Measurements from ENCODE around the gene ZNF850. TPM values are rescaled to one million over a fixed set of nuclear protein-coding genes. Genes with fewer than 3 reads are reported as not detected.

ZNF850 gene
- total RNA-seq (2021; fragmentation: NEBNext Ultra II Directional; extraction: Animal tissue kit (Norgen Biotek cat#: 25700)), result 18.0 and 21.2 TPM in 2 replicates
- 5.6 and 6.7 TPM in 2 replicates for polyA plus RNA-seq (2011; rRNA removed)
- 7.5 TPM for polyA plus RNA-seq (2011; cell fraction: cytosol; rRNA removed)
- polyA plus RNA-seq (2011; cell fraction: nucleus; rRNA removed), result 3.7 TPM
- 4.4 to 7.1 TPM (median 5.1 TPM) in 4 replicates for polyA plus RNA-seq (2012, experiment 1 of 2)
- polyA plus RNA-seq (2012, experiment 2 of 2), result 0.55 TPM
- polyA plus RNA-seq (2013, experiment 1 of 2), result 10.0 TPM
- 10.3 TPM for polyA plus RNA-seq (2013, experiment 2 of 2)
- 28.2 and 33.6 TPM in 2 replicates for polyA minus RNA-seq (2011; rRNA and poly(A)+ RNA removed)
- polyA minus RNA-seq (2011; cell fraction: cytosol; rRNA and poly(A)+ RNA removed), result 17.9 TPM
- 15.6 TPM for polyA minus RNA-seq (2011; cell fraction: nucleus; rRNA and poly(A)+ RNA removed)
- long read RNA-seq, experiment 1, result 0 reads
- long read RNA-seq, experiment 2, partial matches to known transcripts, result 0 of 2 reads
- long read RNA-seq, experiment 2, other reads (novel, unspliced or antisense), result 2 of 2 reads

DNA sequence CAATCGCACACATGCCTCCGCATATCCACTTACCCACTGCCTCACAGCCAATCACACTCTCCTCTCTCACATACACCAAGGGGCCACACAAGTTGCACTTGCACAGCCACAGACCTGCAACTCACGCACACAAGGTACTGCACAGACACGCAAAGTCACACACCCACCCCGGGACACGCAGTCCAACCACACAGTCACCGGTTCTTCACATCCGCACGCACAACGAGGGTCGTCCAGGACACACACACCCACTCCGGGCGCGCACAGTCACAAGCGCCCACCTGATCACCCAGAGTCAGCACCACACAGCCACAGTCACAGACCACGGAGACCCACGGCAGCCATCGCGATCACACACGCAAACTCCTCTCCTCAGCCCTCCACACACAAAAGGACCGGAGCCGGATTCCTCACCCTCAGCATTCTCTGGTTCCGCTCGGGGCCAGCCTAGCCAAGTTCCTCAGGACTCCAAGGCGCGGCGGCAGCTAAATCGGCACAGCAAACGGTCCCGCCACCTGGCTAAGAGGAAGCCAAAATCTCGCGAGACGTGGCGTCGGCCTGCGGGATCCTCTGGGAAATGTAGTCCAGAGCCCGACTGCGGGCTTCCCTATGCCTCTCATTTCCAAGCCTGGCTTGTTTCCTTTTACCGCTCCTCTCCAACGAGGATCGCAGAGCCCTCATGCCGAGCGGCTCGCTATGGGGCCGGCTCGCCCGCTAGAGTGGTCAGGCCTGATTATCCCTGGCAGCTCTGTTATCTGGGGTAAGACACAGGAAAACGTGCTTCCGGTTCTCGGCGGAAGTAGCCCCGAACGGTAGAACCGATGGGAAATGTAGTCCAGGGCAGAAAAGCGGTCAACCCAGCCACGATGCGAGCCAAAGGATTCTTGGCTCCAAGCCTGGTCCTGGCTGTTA, at the start of gene ZNF850:
Gene ZNF850 (minus strand): TSS at position 497 of the 912 bp plus-strand sequence. CDS start 10,201 bp downstream, outside the sequence.
- no peak within 1 kb of the TSS for H3K14ac ChIP-seq (ENCODE audit: insufficient read length)
- H3K4me1 ChIP-seq (replicated peaks in 1 of 4; ENCODE audit: control insufficient read depth in 3 of 4, insufficient read depth in 4 of 4, low read length in 3 of 4), result no peaks in the 10 kb centered on the region; a peak in 1 of 7 replicates
- peak within 1 kb of the TSS; percentile 92 for H4K5ac ChIP-seq (ENCODE audit: insufficient read length, low read depth, low read length)
- H4K8ac ChIP-seq (ENCODE audit: extremely low read depth, insufficient read depth, low read length), result peak within 1 kb of the TSS; percentile 96
- peaks cover 0 to 3% of the 10 kb centered on the region in 2 experiments for H4K20me1 ChIP-seq (replicated peaks in 1 of 2; ENCODE audit: control insufficient read depth in 1 of 2, insufficient read depth in 2 of 2, low read length in 2 of 2)
- H2AFZ ChIP-seq (ENCODE audit: low read length), result peak within 1 kb of the TSS; percentile 88
- H2BK5ac ChIP-seq (ENCODE audit: low read depth, low read length), result peak within 1 kb of the TSS; percentile 96
- H4K91ac ChIP-seq (replicated peaks; ENCODE audit: insufficient read length, low read length), result peak within 1 kb of the TSS; percentile 98
- POLR2A ChIA-PET (ENCODE audit: partially characterized antibody), result interaction anchor here (0.6 to 4.7 kb wide), 26 partner anchors 10 to 529 kb away, joined by 3 to 38 read pairs (median 5); partner anchors contain the start of genes ZNF260, ZNF345, ZNF461 and ZNF529
- peak within 1 kb of the TSS; percentile 83 to 100 (median 96) for H3K4me3 ChIP-seq (ENCODE audit: extremely low read depth in 1 of 4, insufficient read depth in 2 of 4, low read depth in 3 of 4, low read length in 4 of 4)
- H3K18ac ChIP-seq (ENCODE audit: extremely low read depth, low read length), result peak within 1 kb of the TSS; percentile 64
- H3K23me2 ChIP-seq (ENCODE audit: low read depth, low read length), result peaks cover 6% of the 10 kb centered on the region
- H2AK5ac ChIP-seq (ENCODE audit: low read depth, low read length), result peak within 1 kb of the TSS; percentile 96
- H2BK12ac ChIP-seq (ENCODE audit: low read depth, low read length), result peak within 1 kb of the TSS; percentile 84
- H3K56ac ChIP-seq (replicated peaks; ENCODE audit: insufficient read length, low read depth, low read length), result peak within 1 kb of the TSS; percentile 82
- peak within 1 kb of the TSS; percentile 62 to 100 for H3K4me2 ChIP-seq (ENCODE audit: insufficient read depth in 1 of 2, low read depth in 2 of 2, low read length in 2 of 2)
- CTCF ChIA-PET (ENCODE audit: partially characterized antibody), result no interaction called here
- peak within 1 kb of the TSS; percentile 95 for H2BK120ac ChIP-seq (replicated peaks; ENCODE audit: low read depth, low read length)
- 0 out of 2 replicates have a peak within 1 kb of the TSS, but pooled peaks have one; percentile 65 for H2BK15ac ChIP-seq (ENCODE audit: low read length)
- peaks cover 0 to 24% (median 5%) of the 10 kb centered on the region in 4 experiments; a peak in 3 of 8 replicates for H3K36me3 ChIP-seq (ENCODE audit: control insufficient read depth in 2 of 4, insufficient read depth in 4 of 4, low read length in 3 of 4)
- FAIRE-seq (peak; percentile 91), DNase-seq (ENCODE audit: low read depth in 1 of 2, low spot score in 2 of 2) (peak; percentile 68 to 95)
- H3K9me3 ChIP-seq (ENCODE audit: insufficient read depth in 2 of 2, low read depth in 1 of 2, low read length in 1 of 2), result peaks cover 14 to 16% of the 10 kb centered on the region in 2 experiments
- H3K27me3 ChIP-seq (replicated peaks in 1 of 4; ENCODE audit: control insufficient read depth in 3 of 4, extremely low read depth in 1 of 4, insufficient read depth in 3 of 4, low read length in 3 of 4), result no peaks in the 10 kb centered on the region
- 1% methylated on average over 54 of the region's 57 CpGs; no CpG with 5 or more reads in 1 of the 2 experiments for WGBS, 2 experiments (ENCODE audit: extremely low coverage in 1 of 2, insufficient coverage in 1 of 2, insufficient read length in 1 of 2, insufficient replicate concordance in 2 of 2, low coverage in 1 of 2, low lambda C conversion rate in 2 of 2, missing lambda C conversion rate in 1 of 2)
- no peak within 1 kb of the TSS for H3K23ac ChIP-seq (ENCODE audit: insufficient read length)
- peak within 1 kb of the TSS; percentile 77 to 100 (median 95) for H3K9ac ChIP-seq (replicated peaks in 1 of 4; ENCODE audit: extremely low read depth in 1 of 4, low read depth in 3 of 4, low read length in 3 of 4)
- H3K79me2 ChIP-seq (ENCODE audit: control insufficient read depth in 1 of 2, insufficient read depth in 2 of 2, low read length in 2 of 2), result peaks cover 22 to 46% of the 10 kb centered on the region in 2 experiments
- H3K27ac ChIP-seq (ENCODE audit: low read depth, low read length), result peak within 1 kb of the TSS; percentile 96
- H2BK20ac ChIP-seq (ENCODE audit: low read length), result 0 out of 2 replicates have a peak within 1 kb of the TSS, but pooled peaks have one; percentile 34
- H3K79me1 ChIP-seq (ENCODE audit: low read depth, low read length), result peaks cover 6% of the 10 kb centered on the region; the same call in 1 of the 2 replicates
- H3K4ac ChIP-seq (replicated peaks; ENCODE audit: insufficient read length, low read depth, low read length), result peak within 1 kb of the TSS; percentile 91
- no peak for TF ChIP-seq JUN (IDR thresholded peaks at IDR 0.05; ENCODE audit: low read depth, low read length)
- peak; percentile 96 for TF ChIP-seq GABPA (IDR thresholded peaks at IDR 0.05; ENCODE audit: borderline replicate concordance, insufficient read depth, low read length)
- TF ChIP-seq TEAD4 (IDR thresholded peaks at IDR 0.05; ENCODE audit: low read depth, low read length), result no peak
- peak; percentile 23 for TF ChIP-seq SAP30 (IDR thresholded peaks at IDR 0.05; ENCODE audit: insufficient read depth, insufficient replicate concordance, low read length)
- TF ChIP-seq KDM1A (IDR thresholded peaks at IDR 0.05; ENCODE audit: borderline replicate concordance, low read length), result no peak
- TF ChIP-seq GTF2F1 (IDR thresholded peaks at IDR 0.05; ENCODE audit: borderline replicate concordance, low read depth, low read length), result no peak; the same call in 1 of the 2 replicates
- TF ChIP-seq, protein P1, sequence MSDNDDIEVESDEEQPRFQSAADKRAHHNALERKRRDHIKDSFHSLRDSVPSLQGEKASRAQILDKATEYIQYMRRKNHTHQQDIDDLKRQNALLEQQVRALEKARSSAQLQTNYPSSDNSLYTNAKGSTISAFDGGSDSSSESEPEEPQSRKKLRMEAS (IDR thresholded peaks at IDR 0.05), result peak; percentile 75

Measured in H1 (cell line).